HG03159 (cell line): ENCODE results near the gene KCTD19.
"Not testable (repeated sequence)": the region's sequence is repeated elsewhere in the genome, so short reads cannot be mapped to it uniquely, and the experiment has no call there.

Experiments
- ATAC-seq: cut with Tn5 transposase; IDR thresholded peaks from one replicate; pipeline ENCODE4 v1.9.1; 2021; ENCODE audit warnings: mild to moderate bottlenecking, moderate library complexity; ENCODE audit not compliant: unreplicated experiment

The KCTD19 gene

GRCh38 chr16:67326472-67327309 lies at the start of gene KCTD19, which contains the start of gene LRRC36:
Gene KCTD19, minus strand, starts transcription at chr16:67326741. Its CDS starts 34 bp downstream, at chr16:67326707.
Gene LRRC36, plus strand, starts transcription at chr16:67326815. Its CDS starts 48 bp downstream, at chr16:67326863.
- ATAC-seq, result no peak

DNA sequence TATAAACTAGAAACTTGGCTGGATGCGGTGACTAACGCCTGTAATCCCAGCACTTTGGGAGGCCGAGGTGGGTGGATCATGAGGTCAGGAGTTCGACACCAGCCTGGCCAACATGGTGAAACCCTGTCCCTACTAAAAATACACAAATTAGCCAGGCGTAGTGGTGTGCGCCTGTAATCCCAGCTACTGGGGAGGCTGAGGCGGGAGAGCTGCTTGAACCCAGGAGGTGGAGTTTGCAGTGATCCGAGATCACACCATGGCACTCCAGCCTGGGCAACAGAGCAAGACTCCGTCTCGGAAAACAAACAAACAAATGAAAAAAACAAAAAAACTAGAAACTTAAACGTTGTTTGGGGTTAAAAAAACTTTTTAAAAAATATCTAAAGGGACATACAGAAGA lies 49.5 kb upstream of the KCTD19 start:
- not testable (repeated sequence) for ATAC-seq

- no peak for ATAC-seq
Observed at GRCh38 chr16:67372664-67373063, 46.1 kb upstream of the KCTD19 start.

GRCh38 chr16:67370661-67371060 lies 44.1 kb upstream of the KCTD19 start:
- ATAC-seq, result no peak

DNA sequence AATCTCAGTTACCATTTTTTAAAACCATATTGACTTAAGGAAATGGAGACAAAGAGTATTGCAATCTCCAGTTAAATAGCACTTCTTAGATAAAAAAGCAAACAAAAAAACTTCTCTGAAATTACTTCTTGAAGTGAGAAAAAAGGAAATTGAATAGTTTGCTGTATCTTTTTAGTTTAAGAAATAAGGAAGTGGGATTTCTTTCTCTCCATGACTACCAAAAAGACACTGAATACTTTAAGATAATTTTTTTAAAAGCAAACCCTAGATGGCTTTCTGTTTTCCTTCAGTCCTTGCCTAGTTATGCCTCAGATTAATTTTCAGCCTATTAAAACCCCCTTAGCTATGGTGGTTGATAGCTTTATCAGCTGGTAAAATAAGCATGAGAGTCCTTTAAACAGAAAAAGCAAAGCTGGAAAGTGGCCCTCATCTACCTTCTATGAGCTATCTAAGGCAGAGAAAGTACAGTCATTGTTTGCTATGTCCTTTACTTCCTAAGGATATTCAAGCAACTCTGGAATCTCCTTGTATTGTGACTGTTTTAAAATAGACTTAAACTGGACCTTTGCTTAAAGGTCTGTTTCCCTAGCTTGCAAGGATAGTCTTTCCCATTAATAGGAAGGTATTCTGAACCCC lies 38.2 kb upstream of the KCTD19 start:
- ATAC-seq, result no peak

DNA sequence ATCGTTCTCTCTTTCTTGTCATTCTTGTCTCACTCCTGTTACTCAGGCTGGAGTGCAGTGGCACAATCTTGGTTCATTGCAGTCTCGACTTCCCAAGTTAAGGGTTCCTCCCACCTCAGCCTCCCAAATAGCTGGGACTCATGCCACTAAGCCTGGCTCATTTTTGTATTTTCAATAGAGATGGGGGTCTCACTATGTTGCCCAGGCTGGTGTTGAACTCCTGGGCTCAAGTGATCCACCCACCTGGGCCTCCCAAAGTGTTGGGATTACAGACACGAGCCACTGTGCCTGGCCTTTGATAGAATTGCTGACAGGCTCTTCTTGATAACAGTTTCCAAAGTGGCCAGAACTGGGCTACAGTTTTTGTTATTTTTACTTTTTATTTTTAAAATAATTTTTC lies 34.5 kb upstream of the KCTD19 start:
- ATAC-seq, result no peak

- ATAC-seq, result not testable (repeated sequence)
Observed at GRCh38 chr16:67359540-67360269, 33.2 kb upstream of the KCTD19 start.

DNA sequence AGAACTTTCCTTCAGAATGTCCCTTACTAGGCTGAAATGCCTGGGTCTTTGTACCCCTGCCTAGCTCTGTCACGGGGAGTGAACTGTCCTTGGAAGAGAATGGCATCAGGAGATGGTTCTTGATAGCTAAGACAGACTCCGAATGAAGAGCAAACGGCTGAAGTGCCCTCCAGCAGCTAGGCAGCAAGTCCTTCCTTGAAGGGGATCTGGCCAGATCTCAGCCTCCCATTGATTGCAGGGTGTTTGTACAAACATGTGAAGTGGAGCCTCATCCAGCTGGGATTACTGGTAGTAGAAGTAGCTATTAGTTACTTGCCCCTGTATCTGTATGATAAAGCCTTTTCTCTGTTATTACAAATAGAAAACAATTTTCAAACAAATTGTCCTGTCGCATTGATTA lies 31.0 kb upstream of the KCTD19 start:
- no peak for ATAC-seq

DNA sequence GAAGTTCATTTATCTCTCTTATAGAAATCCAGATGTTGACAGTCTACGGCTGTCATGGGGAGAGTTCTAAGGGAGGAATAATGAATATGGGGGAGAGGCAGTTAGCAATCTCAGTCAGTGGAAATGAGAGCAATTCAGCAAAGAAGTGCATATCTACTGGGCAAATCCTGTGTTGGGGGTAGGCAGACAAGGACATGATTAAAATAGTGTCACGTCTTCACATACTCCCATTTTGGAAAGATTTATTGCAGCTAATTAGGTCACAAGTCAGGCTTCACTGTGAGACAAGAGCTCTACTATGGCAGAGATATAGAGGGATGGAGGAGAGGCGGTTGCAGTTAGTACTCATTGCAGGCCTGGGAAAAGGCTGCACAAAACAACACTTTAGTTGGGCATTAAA lies 29.9 kb upstream of the KCTD19 start:
- no peak for ATAC-seq

GRCh38 chr16:67352463-67352862 lies 25.9 kb upstream of the KCTD19 start:
- not testable (repeated sequence) for ATAC-seq

GRCh38 chr16:67350324-67350723 lies 23.8 kb upstream of the KCTD19 start:
- no peak for ATAC-seq

DNA sequence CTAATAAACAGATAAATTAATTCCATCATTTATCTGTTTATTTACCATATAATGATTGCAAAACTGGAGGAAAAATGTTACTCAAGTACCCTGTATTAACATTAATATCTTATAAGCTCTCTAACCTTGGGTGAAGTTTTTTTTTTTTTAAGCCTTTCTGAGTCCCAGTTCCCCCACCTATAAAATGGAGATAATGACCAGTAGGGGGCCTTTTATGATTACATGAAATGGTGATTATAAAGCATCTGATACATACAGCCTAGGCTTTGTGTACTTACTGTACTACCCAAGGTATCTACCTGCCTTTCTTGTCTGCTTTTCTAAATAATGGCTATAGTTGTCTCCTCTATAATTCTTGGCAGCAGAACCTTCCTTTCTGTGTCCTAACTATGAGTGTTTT lies 22.6 kb upstream of the KCTD19 start:
- no peak for ATAC-seq

GRCh38 chr16:67346341-67346740 lies 19.8 kb upstream of the KCTD19 start:
- no peak for ATAC-seq

GRCh38 chr16:67345401-67345800 lies 18.9 kb upstream of the KCTD19 start:
- no peak for ATAC-seq

GRCh38 chr16:67342616-67343015 lies 16.1 kb upstream of the KCTD19 start:
- ATAC-seq, result no peak

DNA sequence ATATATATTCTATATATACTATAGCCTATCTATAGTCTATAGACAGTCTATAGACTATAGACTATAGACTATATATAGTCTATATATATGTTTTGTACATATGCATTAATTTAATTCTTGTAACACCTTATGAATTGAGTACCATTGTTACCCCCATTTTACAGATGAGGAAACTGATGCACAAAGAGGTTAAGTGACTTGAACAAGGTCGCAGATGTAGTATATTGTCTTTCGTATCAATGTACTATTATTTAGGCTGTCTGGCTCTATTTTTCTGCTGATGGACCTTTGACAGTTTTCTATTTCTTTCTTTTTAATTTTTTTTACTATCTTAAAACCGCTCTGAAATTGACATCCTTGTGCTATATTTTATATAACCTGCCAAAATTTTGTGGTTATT lies 14.7 kb upstream of the KCTD19 start:
- no peak for ATAC-seq

DNA sequence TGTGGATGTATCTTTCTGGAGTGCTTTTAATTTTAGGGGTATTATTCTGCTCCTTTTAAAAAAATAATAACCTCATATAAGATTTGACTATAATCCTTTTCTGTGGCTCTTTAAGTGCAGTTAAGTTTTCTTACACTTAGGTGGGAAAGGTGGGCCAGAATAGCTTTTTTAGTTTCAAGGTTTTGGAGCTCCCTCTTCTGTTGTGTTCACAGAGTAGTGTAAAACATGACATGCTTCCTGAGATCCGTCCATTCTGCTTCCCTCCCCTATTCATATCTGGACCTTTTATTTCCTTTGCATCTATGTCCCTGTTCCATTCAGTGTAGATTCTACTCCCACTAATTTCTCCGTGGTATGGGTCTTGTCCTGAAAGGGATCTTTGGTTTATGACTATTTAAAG lies 12.9 kb upstream of the KCTD19 start:
- no peak for ATAC-seq

DNA sequence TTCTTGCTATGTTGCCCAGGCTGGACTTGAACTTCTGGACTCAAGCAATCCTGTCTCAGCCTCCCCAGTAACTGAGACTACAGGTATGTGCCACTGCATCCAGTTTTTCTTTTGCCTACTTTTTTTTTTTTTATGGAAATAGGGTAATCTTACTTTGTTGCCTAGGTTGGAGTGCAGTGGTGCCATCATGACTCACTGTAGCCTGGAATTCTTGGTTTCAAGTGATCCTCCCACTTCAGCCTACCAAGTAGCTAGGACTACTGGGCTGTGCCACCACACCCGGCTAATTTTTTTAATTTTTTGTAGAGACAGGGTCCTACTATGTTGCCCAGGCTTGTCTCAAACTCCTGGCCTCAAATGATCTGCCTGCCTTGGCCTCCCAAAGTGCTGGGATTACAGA lies 10.1 kb upstream of the KCTD19 start:
- no peak for ATAC-seq

GRCh38 chr16:67336116-67336515 lies 9.6 kb upstream of the KCTD19 start:
- no peak for ATAC-seq

- no peak for ATAC-seq
Observed at GRCh38 chr16:67333315-67333714, 6.8 kb upstream of the KCTD19 start.

DNA sequence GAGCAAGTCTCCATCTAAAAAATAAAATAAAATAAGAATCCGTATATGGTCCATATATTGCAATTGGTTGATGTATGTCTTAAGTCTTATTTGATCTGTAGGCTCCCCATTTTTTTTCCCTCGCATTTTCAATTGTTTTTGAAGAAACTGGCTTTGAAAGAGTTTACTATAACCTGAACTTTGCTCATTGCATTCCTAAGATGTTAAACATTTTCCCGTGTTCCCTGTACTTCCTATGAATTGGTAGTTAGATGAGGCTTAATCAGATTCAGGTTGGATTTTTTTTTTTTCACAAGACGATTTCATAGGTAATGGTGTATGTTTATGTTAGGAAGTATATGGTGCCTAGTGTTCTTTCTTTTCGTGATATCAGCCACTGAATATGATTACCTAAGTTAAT lies 3.4 kb upstream of the KCTD19 start:
- no peak for ATAC-seq

GRCh38 chr16:67327743-67328142 lies 1.2 kb upstream of the KCTD19 start:
- no peak for ATAC-seq
